A549 (cell line): ENCODE measurements around the gene MS4A18. TPM values are rescaled to one million over a fixed set of nuclear protein-coding genes. Genes with fewer than 3 reads are reported as not detected.
"Not testable (repeated sequence)": the region's sequence is repeated elsewhere in the genome, so short reads cannot be mapped to it uniquely, and the experiment has no call there.

Experiments
- ATAC-seq, 2 experiments: fragments of 200-7000 bp in 1 of 2; fragments of >200 bp in 1 of 2; cut with Nextera tagmentation in 1 of 2; cut with Tn5 transposase in 1 of 2; 3 replicates each; pipeline versions ENCODE4 v1.8.0 to v1.9.1; 2018 to 2020; ENCODE audit warnings: mild to moderate bottlenecking in 1 of 2, moderate library complexity in 1 of 2
- CTCF ChIA-PET: fragments of 300-600 bp; sonication (Branson Sonifier 250); formaldehyde crosslinking; extraction: SDS; loops from one replicate; lab custom pipeline; 2021; ENCODE audit warnings: antibody characterized with exemption, inconsistent platforms; lab: Yijun Ruan, JAX
- POLR2A ChIA-PET: fragments of 350-600 bp; formaldehyde crosslinking; extraction: SDS; loops from one replicate; lab custom pipeline; 2021; ENCODE audit warnings: antibody characterized with exemption, inconsistent platforms; lab: Yijun Ruan, JAX
- DNase-seq, 2 experiments: peaks; one replicate each; pipeline versions ENCODE4 v3.0.0 to v3.0.0-alpha.2; 2011 to 2016; ENCODE audit warnings: low read depth in 1 of 2, low spot score in 1 of 2
- FAIRE-seq: peaks from 2 replicates; lab custom pipeline; 2011; peaks lifted over from hg19 to GRCh38; lab: Jason Lieb, UNC
- H3K27ac ChIP-seq, 2 experiments: fragments of >200 bp; sonication (Bioruptor Twin); formaldehyde crosslinking; 3 replicates each; pipeline ENCODE4 v1.5.1; 2016 to 2017
- H3K4me1 ChIP-seq: fragments of >200 bp; sonication (Bioruptor Twin); formaldehyde crosslinking; 3 replicates; pipeline ENCODE4 v1.6.1; 2016
- H3K4me2 ChIP-seq: fragments of >200 bp; sonication (Bioruptor Twin); formaldehyde crosslinking; 3 replicates; pipeline ENCODE4 v1.6.1; 2016
- H3K4me3 ChIP-seq: fragments of >200 bp; sonication (Bioruptor Twin); formaldehyde crosslinking; 3 replicates; pipeline ENCODE4 v1.5.1; 2016
- H3K9me3 ChIP-seq: fragments of >200 bp; sonication (Bioruptor Twin); formaldehyde crosslinking; 3 replicates; pipeline ENCODE4 v1.6.1; 2016
- BHLHE40 ChIP-seq: IDR thresholded peaks from 2 replicates; pipeline ENCODE4 v1.6.1; 2012; ENCODE audit warnings: low read depth, low read length, inconsistent platforms
- CBX8 ChIP-seq: fragments of 200-600 bp; sonication (generic); IDR thresholded peaks from 2 replicates; pipeline ENCODE4 v1.6.1; 2016
- CEBPB ChIP-seq, 2 experiments: fragments of >200 bp in 1 of 2; sonication (Bioruptor Twin) in 1 of 2; formaldehyde crosslinking in 1 of 2; IDR thresholded peaks; 2 replicates each; pipeline ENCODE4 v1.6.1; 2012 to 2016
- CHD2 ChIP-seq: fragments of 150-350 bp; IDR thresholded peaks from 2 replicates; pipeline ENCODE4 v1.6.1; 2014; ENCODE audit warnings: low read length; ENCODE audit not compliant: partially characterized antibody
- EHF ChIP-seq: fragments of 250-450 bp; sonication (Bioruptor Pico); IDR thresholded peaks from 2 replicates; pipeline ENCODE4 v1.5.0; 2020; ENCODE audit warnings: mild to moderate bottlenecking
- EP300 ChIP-seq, 2 experiments: fragments of >200 bp; sonication (Bioruptor Twin); formaldehyde crosslinking; IDR thresholded peaks; 2 replicates in 1 of 2; 3 replicates in 1 of 2; pipeline ENCODE4 v1.6.1; 2016 to 2017
- HEYL ChIP-seq: fragments of 250-450 bp; sonication (Bioruptor Pico); IDR thresholded peaks from 2 replicates; pipeline ENCODE4 v1.8.0; 2021; ENCODE audit warnings: mild to moderate bottlenecking, moderate library complexity
- HOXA7 ChIP-seq: fragments of 250-450 bp; sonication (Bioruptor Pico); IDR thresholded peaks from 2 replicates; pipeline ENCODE4 v1.5.0; 2020; ENCODE audit warnings: mild to moderate bottlenecking, moderate library complexity
- HOXB13 ChIP-seq: fragments of 250-450 bp; sonication (Bioruptor Pico); IDR thresholded peaks from 2 replicates; pipeline ENCODE4 v1.5.0; 2020; ENCODE audit warnings: low read depth, mild to moderate bottlenecking, moderate library complexity
- HOXB5 ChIP-seq: fragments of 250-450 bp; sonication (Bioruptor Pico); IDR thresholded peaks from 2 replicates; pipeline ENCODE4 v1.5.0; 2020; ENCODE audit warnings: mild to moderate bottlenecking, moderate library complexity
- JUNB ChIP-seq: fragments of >200 bp; sonication (Bioruptor Twin); formaldehyde crosslinking; IDR thresholded peaks from 2 replicates; pipeline ENCODE4 v1.6.1; 2016
- MAFK ChIP-seq: fragments of 450-650 bp; IDR thresholded peaks from 2 replicates; pipeline ENCODE4 v1.6.1; 2014; ENCODE audit not compliant: partially characterized antibody
- MYC ChIP-seq: IDR thresholded peaks from 2 replicates; pipeline ENCODE4 v1.6.1; 2012; ENCODE audit warnings: mild to moderate bottlenecking, inconsistent platforms, low read length, improper control_type of control experiment, borderline replicate concordance
- NFE2L2 ChIP-seq: fragments of 150-350 bp; conservative IDR thresholded peaks from 2 replicates; pipeline ENCODE4 v1.6.1; 2014; ENCODE audit warnings: low read length
- NPAS2 ChIP-seq: fragments of 250-450 bp; sonication (Bioruptor Pico); IDR thresholded peaks from 2 replicates; pipeline ENCODE4 v1.8.0; 2022; ENCODE audit warnings: mild to moderate bottlenecking, moderate library complexity, borderline replicate concordance
- PHF8 ChIP-seq: fragments of 200-600 bp; sonication (generic); IDR thresholded peaks from 2 replicates; pipeline ENCODE4 v1.6.1; 2016; ENCODE audit warnings: low read depth, mild to moderate bottlenecking, antibody characterized with exemption, moderate library complexity, borderline replicate concordance
- RARB ChIP-seq: fragments of 250-450 bp; sonication (Bioruptor Pico); IDR thresholded peaks from 2 replicates; pipeline ENCODE4 v1.8.0; 2021; ENCODE audit warnings: mild to moderate bottlenecking, moderate library complexity
- RFX5 ChIP-seq: fragments of 450-650 bp; IDR thresholded peaks from 2 replicates; pipeline ENCODE4 v1.7.1; 2014; ENCODE audit warnings: antibody characterized with exemption, mild to moderate bottlenecking, moderate library complexity
- RNF2 ChIP-seq: fragments of 200-600 bp; sonication (generic); IDR thresholded peaks from 2 replicates; pipeline ENCODE4 v1.6.1; 2016; ENCODE audit warnings: low read depth, mild to moderate bottlenecking, antibody characterized with exemption, moderate library complexity, borderline replicate concordance
- SREBF2 ChIP-seq: fragments of 450-650 bp; IDR thresholded peaks from 2 replicates; pipeline ENCODE4 v1.6.1; 2014; ENCODE audit warnings: mild to moderate bottlenecking, moderate library complexity
- TFCP2L1 ChIP-seq: fragments of 250-450 bp; sonication (Bioruptor Pico); IDR thresholded peaks from 2 replicates; pipeline ENCODE4 v1.5.0; 2021; ENCODE audit warnings: mild to moderate bottlenecking
- ZFP36 ChIP-seq: fragments of 450-650 bp; IDR thresholded peaks from 2 replicates; pipeline ENCODE4 v1.6.1; 2014; ENCODE audit warnings: borderline replicate concordance; ENCODE audit not compliant: partially characterized antibody
- ZSCAN20 ChIP-seq: fragments of 250-450 bp; sonication (Bioruptor Pico); IDR thresholded peaks from 2 replicates; pipeline ENCODE4 v1.8.0; 2022; ENCODE audit warnings: mild to moderate bottlenecking, moderate library complexity
- WGBS: methylation state at CpG from one replicate; pipeline ENCODE4 v1.1.6; 2017; ENCODE audit errors: missing lambda C conversion rate; 5-methylcytosine and 5-hydroxymethylcytosine counted together
- polyA plus RNA-seq, 4 experiments: library from polyadenylated mRNA; depleted of rRNA in 3 of 4; stranded (reverse); fragments of >200 nt; fragmentation: RNase III in 1 of 4; extraction: RNeasy Plus Mini Kit Qiagen cat#74134 plus additional on column Dnase treatment in 1 of 4; gene quantifications; 2 replicates in 3 of 4; 3 replicates in 1 of 4; pipeline ENCODE4 v1.2.3, GENCODE V29; 2011 to 2017
- TF ChIP-seq, protein P1 (sequence below): fragments of >200 bp; sonication (Bioruptor Twin); formaldehyde crosslinking; IDR thresholded peaks from 2 replicates; pipeline ENCODE4 v1.6.1; 2016
- TF ChIP-seq, protein P2 (sequence below): fragments of 250-450 bp; sonication (Bioruptor Pico); IDR thresholded peaks from 2 replicates; pipeline ENCODE4 v1.5.0; 2021; ENCODE audit warnings: mild to moderate bottlenecking, moderate library complexity, borderline replicate concordance
- TF ChIP-seq, protein P3 (sequence below): fragments of >200 bp; sonication (Bioruptor Twin); formaldehyde crosslinking; IDR thresholded peaks from 3 replicates; pipeline ENCODE4 v1.6.1; 2016
- TF ChIP-seq, protein P4 (sequence below): IDR thresholded peaks from 2 replicates; pipeline ENCODE4 v1.6.1; 2012; ENCODE audit warnings: low read depth, borderline replicate concordance

Gene MS4A18
- polyA plus RNA-seq, 2 of the 4 experiments (the other 2 are of a cell fraction): not detected

DNA sequence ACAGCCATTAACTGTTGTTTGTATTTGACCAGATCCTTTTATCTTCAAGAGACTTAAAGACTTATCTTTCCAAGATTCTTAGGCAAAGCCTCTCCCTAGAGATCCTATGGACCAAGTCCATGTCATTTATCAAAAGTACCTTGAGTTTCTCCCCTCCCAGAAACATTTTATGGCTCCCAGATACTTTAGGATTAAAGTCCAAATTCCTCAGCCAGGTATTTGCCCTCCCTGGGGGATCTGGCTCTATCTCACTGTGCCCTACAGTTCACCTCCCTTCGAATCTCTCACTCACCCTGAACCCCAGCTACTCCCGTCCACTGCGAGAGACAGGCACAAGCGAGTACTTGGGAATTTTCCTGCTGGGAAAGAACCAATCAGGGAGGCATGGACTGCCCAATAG, 13.2 kb upstream of the MS4A18 start:
- DNase-seq (no peak), FAIRE-seq (no peak), ATAC-seq (no peak)
- H3K9me3 ChIP-seq: no peaks in the 10 kb centered on the region
- no peak overlapping the region for H3K27ac ChIP-seq
- ChIA-PET CTCF (interaction anchor here (1.3 kb wide), 1 partner anchor 128 kb away, joined by 3 read pairs; no protein-coding TSS in a partner anchor), POLR2A (no interaction called here)
- TF ChIP-seq NPAS2 (CRISPR knock-in tag) (no peak), EHF (CRISPR knock-in tag) (no peak), MYC (no peak), MAFK (no peak), RARB (no peak), NFE2L2 (no peak), CEBPB (IDR thresholded peaks at IDR 0.05) (no peak), ZFP36 (no peak), ZSCAN20 (CRISPR knock-in tag) (no peak), PHF8 (no peak), HOXA7 (CRISPR knock-in tag) (no peak), CHD2 (no peak), SREBF2 (no peak), CBX8 (no peak), BHLHE40 (no peak)
- TF ChIP-seq, protein P1, sequence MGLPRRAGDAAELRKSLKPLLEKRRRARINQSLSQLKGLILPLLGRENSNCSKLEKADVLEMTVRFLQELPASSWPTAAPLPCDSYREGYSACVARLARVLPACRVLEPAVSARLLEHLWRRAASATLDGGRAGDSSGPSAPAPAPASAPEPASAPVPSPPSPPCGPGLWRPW: no peak
- TF ChIP-seq, protein P2, sequence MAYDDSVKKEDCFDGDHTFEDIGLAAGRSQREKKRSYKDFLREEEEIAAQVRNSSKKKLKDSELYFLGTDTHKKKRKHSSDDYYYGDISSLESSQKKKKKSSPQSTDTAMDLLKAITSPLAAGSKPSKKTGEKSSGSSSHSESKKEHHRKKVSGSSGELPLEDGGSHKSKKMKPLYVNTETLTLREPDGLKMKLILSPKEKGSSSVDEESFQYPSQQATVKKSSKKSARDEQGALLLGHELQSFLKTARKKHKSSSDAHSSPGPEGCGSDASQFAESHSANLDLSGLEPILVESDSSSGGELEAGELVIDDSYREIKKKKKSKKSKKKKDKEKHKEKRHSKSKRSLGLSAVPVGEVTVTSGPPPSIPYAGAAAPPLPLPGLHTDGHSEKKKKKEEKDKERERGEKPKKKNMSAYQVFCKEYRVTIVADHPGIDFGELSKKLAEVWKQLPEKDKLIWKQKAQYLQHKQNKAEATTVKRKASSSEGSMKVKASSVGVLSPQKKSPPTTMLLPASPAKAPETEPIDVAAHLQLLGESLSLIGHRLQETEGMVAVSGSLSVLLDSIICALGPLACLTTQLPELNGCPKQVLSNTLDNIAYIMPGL (CRISPR knock-in tag): no peak
- TF ChIP-seq, protein P3, sequence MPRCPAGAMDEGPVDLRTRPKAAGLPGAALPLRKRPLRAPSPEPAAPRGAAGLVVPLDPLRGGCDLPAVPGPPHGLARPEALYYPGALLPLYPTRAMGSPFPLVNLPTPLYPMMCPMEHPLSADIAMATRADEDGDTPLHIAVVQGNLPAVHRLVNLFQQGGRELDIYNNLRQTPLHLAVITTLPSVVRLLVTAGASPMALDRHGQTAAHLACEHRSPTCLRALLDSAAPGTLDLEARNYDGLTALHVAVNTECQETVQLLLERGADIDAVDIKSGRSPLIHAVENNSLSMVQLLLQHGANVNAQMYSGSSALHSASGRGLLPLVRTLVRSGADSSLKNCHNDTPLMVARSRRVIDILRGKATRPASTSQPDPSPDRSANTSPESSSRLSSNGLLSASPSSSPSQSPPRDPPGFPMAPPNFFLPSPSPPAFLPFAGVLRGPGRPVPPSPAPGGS: no peak
- H3K4me3 ChIP-seq: no peak overlapping the region
- no peaks in the 10 kb centered on the region for H3K4me1 ChIP-seq
- no peak overlapping the region for H3K4me2 ChIP-seq
- WGBS: 32% methylated on average over 4 of the region's 4 CpGs

DNA sequence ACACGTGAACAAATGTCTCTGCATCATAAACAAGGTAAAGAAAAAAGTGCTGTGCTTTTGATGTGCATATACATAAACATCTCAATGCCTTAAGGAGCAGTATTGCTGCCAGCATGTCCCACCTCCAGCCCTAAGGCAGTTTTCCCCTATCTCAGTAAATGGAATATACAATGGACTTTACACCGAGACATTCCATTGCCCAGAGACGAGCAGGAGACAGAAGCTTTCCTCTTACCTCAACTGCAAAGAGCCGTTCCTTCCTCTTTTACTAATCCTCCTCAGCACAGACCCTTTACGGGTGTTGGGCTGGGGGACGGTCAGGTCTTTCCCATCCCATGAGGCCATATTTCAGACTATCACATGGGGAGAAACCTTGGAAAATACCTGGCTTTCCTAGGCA, 11.1 kb upstream of the MS4A18 start:
- H3K4me2 ChIP-seq, H3K4me3 ChIP-seq, CTCF ChIA-PET, POLR2A ChIA-PET, DNase-seq, H3K4me1 ChIP-seq, FAIRE-seq, H3K9me3 ChIP-seq, H3K27ac ChIP-seq, ATAC-seq: not testable (repeated sequence)
- WGBS: 34% methylated on average over 6 of the region's 6 CpGs

DNA sequence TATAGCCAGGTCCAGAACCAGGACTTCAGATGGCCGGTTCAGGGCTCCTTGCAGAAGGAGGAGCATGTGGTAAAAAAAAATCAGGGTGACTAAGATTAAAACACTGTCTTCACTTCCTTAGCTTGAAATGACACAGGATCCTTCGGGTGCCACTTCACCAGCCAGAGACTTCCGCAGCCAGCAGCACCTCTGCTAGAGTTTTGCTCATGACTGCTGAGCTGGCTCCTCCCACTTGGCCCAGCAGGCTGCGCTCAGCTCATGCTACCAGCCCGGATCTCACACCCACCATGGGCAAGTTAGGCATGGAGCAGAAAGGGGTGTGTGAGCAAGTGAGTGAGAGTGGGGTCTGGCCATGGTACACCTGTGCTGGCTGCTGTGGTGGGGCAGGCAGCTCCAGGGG, 6.6 kb upstream of the MS4A18 start:
- WGBS: 29% methylated on average over 5 of the region's 5 CpGs
- ChIA-PET CTCF (interaction anchor here (0.7 kb wide), 1 partner anchor 16 kb away, joined by 3 read pairs; no protein-coding TSS in a partner anchor), POLR2A (no interaction called here)
- DNase-seq (no peak), FAIRE-seq (no peak), ATAC-seq (no peak)
- TF ChIP-seq RARB: no peak
- no peak for TF ChIP-seq RNF2
- TF ChIP-seq JUNB: no peak
- no peak for TF ChIP-seq EP300 (IDR thresholded peaks at IDR 0.05)
- TF ChIP-seq ZFP36: no peak
- TF ChIP-seq HOXB13 (CRISPR knock-in tag): no peak
- no peak for TF ChIP-seq RFX5
- TF ChIP-seq, protein P4, sequence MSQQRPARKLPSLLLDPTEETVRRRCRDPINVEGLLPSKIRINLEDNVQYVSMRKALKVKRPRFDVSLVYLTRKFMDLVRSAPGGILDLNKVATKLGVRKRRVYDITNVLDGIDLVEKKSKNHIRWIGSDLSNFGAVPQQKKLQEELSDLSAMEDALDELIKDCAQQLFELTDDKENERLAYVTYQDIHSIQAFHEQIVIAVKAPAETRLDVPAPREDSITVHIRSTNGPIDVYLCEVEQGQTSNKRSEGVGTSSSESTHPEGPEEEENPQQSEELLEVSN: no peak
- no peak for TF ChIP-seq TFCP2L1
- no peak for TF ChIP-seq HOXB5 (CRISPR knock-in tag)
- no peak for TF ChIP-seq BHLHE40
- no peak for TF ChIP-seq HEYL (CRISPR knock-in tag)
- no peak for TF ChIP-seq CHD2
- H3K9me3 ChIP-seq: peaks cover 10% of the 10 kb centered on the region; the same call in 2 of the 3 replicates
- no peaks in the 10 kb centered on the region for H3K4me1 ChIP-seq
- no peak overlapping the region for H3K4me2 ChIP-seq
- H3K4me3 ChIP-seq: no peak overlapping the region
- H3K27ac ChIP-seq: no peak overlapping the region
